NOMO-1 (cell line): ENCODE data around the gene ADGRB2.
A peak's percentile ranks its signal among the peaks of the same experiment; 100 is the strongest.
"Not testable (repeated sequence)": the region's sequence is repeated elsewhere in the genome, so short reads cannot be mapped to it uniquely, and the experiment has no call there.

Experiments
- DNase-seq, 2 experiments: peaks; one replicate each; lab custom pipeline; 2025; ENCODE audit not compliant: unreplicated experiment in 2 of 2; lab: John Stamatoyannopoulos, UW

The ADGRB2 gene

DNA sequence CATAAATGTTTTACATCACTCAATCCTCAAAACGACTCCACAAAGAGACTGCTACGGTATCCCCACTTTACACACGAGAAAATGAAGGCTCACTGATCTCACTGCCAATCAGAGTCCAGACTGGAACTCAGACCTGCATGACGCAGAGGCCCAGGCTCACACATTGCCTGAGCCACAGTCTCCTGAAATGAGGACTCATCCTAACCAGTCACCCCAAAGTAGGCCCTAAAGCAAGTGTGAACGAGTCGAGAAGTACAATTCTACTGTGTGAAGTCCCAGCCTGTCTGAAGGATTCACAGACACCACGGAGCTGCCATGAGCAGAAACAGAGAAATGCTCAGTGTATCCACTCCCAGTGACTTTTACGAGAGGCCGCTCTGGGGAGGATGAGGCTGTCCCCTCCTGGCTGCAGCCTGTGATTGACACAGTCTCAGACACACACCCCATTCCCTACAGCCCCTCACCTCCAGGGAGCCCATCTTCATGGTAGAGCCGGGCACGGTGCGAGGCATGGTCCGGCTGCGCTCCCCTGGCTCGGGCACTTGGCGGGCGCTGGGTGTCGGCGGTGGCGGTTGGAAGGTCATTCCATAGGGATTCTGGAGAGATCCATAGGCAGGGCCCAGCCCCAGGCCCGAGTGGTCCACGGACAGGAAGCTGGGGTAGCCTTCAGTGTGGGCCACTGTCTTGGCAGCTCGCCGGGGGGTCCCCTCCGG lies 33.6 kb downstream of the ADGRB2 start:
- DNase-seq, result no peak

DNA sequence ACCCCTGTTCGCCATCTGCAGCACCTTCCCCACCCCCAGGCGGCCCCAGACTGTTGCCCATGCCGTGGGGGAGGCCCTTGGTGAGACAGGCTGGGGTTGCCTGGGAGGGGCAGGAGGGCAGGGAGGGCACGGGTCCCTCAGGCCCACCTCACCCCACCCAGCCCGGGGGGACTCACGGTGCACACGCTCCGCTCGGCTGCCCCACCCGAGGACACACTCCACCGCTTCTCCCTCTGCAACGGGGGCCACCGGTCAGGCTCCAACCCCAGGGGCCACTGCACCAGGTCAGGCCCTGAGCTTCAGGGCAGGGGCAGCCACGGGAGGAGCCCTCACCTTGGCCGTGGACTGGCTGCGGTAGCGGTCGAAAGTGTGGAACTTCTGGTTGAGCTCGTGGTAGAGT lies 36.3 kb downstream of the ADGRB2 start:
- DNase-seq, result no peak

DNA sequence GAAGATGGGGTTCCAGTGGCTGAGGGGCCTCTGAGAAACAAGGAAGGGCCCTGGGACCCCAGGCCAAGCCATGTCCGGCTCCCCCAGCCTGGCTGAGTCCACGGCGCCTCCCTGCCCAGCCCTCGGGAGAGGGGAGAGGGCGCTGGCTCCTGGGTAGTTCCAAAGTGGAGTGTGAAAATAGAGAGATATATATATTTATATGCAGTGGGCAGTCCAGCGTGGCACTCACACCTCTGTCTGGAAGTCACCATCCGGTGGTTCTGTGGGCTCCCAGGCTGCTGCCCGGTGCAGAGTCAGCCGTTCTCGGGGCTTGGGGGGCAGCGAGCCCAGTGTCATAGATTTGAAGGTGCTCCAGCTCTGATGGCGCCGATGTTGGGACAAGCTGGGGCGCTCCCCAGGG lies 36.9 kb downstream of the ADGRB2 start:
- DNase-seq, result no peak

DNA sequence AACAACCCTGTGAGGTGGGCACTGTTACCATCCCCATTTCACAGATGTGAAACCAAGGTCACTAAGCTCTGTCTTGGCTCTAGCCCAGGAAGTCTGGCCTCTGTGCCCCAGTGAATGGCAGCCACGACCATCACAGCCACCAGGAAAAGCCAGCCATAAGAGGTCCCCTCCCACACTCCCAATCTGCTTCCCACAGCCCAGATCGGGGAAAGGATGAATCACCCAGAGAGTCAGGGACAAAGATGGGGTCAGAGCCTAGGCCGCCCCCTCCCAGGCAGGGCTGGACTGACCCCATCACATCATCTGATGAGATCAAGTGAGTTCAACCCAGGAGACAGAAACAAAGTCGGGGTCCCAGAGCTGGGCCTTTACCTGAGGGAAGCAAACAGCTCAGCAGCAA lies 37.4 kb downstream of the ADGRB2 start:
- no peak for DNase-seq

DNA sequence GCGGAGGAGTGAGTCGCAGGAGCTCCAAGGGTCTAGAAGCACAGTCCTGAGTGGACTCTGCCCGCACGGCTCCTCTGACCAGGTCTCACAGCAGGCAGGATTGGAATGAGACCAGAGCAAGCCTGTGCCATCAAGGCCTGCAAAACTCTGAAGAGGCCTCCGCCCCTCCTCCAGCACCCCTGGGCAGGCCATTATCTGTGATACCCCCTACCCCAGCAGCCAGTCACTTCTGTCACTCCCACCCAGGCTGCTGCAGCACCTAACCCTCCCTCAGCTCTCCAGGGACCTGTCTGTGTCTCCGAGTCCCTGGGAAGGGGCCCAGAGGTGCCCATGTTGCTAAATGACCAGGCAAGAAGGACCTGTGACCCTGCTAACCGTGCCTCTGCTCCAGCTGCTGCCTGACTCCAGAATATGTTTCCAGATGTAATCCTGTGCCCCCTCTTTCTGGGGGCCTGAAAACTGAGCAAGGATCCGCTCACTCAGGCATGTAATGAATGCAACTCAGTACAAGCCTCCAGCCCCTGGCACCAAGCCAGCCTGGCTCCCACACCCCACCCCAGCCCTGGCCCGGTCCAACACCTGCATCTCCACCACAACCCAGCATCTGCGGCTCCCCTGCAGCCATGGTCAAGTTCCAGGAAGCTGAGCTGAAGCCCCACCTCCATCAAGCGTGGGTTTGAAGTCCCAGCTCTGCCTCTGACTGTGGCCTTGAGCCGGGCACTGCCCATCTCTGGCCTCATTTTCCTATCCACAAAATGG lies 38.2 kb downstream of the ADGRB2 start:
- no peak for DNase-seq

DNA sequence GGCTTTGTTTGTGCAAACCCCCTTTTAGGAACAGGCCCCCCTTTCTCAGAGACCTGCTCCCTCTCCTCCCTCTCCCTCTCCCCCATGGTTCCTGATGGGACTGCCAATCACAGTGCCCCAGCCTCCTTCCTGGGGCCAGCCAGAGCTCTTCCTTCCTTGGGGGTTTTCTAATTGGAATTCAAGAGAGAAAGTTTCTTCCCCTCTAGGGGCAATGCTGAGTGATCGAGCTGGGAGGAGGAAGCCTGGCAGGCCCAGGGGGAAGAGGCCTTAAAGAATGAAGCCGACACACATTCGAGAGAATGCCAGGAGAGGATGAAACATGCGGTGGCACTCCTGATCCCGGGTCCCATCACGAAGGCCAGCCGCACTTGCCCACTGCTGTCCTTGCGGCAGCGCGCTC lies 39.0 kb downstream of the ADGRB2 start:
- no peak for DNase-seq

DNA sequence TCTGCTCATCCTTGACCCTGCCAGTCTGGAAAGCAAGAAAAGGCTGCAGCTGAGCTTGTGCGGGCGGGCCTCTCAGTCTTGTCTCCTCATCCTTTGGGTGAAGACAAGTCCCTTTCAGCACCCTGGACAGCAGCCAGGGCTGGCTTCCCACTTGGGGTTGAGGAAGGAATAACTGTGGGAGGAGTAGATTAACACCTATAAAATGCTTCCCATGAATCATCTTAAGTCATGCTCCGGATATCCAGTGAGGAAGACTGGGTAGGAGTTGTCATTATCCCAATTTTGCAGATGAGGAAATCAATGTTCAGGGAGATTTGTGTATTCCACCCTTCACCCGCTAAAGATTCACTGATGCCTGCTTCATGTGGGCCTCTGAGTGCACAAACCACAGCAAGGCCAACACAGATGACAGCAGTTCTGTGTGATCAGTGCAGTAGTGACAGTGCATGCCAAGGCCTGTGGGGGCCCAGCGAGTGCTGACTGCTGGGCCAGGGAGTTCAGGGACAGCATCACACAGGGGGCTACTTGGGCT lies 40.2 kb downstream of the ADGRB2 start:
- peak; percentile 12 to 38 for DNase-seq

DNA sequence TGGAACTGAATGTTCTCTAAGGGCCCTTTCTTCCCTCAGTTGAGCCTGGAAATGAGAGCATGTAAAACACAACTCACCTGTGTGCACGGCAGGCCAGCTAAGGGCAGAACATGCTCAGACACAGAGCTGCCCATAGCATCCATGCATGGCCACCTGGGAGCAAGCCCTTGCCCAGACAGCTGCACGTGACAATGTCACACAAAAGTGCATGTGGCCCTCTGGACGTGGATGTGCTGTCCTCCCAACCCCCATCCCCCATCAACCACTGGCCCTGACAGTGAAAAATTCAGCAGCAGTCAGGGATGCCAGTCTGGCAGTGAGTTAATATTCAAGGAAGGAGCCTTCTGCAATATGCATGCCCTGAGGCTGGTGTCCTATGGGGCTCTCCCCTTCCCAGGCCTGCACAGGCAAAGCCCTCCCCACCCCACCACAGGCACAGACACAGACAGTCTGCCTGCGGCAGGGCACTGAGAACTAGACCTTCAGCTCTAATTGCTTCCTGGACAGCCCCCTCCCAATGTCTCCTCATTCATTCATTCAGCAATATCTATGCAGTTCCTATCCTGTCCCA lies 45.7 kb downstream of the ADGRB2 start:
- no peak for DNase-seq

DNA sequence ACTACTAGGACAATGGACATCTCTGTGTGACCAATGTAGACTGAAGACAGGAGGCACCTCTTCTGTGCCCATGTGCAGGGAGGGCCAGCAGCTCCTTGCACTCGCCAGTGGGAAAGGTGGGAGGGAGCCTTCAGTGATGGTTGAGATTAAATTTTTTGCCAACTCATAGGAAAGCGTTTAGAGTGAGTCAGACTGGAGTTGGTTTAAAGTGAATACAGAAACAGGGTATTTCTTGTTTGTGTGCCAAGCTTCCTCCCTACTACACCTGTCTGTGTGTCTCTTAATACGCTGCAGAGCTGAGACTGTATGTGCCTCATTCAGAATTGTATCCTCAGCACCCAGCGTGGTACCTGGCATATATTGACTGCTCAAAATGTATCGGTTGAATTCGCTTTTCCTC lies 46.8 kb downstream of the ADGRB2 start:
- DNase-seq, result no peak

DNA sequence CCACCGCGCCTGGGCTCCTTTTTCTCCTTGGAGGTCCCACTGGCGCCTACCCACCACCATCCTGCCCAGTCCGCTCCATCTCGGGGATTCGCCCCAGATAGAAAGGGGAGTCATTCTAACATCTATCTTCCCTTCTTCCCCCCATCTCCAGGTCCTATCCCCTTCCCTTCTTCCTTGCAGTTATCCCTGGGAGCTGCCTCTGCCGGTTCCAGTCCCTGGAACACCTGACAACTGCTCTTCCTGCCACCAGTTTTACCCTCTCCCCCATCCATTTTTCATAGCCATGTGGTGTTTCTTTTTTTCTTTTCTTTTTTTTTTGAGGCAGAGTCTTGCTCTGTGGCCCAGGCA lies 48.3 kb downstream of the ADGRB2 start:
- no peak for DNase-seq

DNA sequence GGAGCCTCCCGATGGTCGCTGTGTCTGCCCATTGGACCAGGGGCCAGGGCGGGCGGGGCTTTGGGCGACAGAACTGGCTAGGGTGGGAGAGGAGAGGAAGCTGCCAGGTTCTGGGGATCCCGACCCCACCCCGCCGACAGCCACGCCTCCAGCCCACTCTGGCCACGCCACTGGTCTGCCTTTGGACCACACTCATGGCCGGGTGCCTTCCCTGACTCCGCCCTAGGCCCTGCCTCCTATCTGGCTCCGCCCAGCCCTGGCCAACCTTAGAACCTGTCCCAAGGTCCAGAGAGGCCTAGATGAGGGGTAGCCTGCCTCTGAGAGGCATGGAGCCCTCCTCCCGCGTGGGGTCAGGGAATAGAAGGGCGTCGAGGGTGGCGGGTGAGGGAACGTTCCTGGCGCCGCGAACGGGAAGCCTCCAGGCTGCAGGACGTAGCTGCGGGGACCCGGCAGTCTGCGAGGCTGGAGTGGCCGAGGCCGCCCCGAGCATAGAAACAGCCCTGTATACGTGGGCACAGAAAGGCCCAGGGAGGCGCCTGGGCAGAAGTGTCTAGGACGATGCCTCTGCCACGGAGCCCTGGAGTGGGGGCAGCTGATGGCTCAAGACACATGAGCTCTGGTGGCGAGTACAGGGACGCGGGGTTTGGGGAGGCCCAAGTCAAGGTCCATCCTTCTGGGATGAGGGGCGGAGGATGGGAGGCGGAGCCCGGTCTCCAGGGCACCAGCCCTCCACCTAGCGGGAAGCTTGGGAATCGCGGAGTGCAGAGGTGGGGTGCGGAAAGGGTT lies 48.9 kb downstream of the ADGRB2 start:
- peak in 1 of 2 experiments; percentile 20 for DNase-seq

DNA sequence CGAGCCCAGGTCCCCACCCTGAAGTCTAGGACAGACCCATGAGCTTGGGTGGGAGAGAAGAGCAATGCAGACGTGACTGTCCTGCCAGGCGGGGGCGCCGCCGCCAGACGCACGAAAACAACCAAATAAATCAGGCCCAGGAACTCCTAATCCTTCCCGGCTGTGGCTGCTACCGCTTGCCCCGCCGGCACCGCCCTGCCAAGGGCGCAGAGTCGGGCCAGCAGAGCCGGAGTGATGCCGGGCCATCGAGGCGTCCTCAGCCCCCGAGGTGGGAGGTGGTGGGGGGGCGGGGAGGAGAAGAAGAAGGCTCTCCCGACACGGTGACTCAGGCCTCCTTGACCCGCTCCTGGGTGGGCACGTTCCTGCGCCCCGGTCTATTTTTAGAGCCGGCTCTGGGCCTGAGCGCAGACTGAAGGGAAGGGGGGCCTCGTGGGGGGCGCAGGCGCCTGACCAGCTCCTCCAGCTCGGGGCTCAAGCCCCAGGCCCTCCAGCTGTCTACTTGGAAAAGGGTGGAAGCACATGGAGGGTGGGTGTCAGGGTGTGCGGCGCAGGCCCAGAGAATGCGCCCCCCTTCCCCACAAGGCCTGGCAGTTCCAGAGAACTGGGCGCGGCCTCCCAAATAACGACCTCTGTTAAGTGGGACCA lies 49.6 kb downstream of the ADGRB2 start:
- peak; percentile 4 to 13 for DNase-seq

DNA sequence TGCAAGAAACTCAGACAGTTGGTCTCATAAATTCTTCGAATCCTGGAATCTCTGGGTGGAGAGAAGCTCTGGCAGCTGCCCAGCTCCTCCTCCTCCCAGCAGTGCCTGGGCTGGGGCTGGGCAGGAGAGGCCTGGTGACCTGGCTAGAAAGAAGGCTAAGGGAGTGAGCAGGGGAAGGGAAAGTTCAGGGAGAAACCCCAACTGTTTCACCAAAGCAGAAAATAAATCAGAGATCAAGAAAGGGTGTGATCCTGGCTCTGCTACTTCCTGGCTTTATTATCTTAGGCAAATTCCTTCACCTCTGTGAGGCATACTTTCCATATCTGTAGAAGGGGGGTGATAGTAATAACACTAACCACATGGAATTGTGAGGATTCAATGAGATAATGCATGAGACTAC lies 51.5 kb downstream of the ADGRB2 start:
- no peak for DNase-seq

DNA sequence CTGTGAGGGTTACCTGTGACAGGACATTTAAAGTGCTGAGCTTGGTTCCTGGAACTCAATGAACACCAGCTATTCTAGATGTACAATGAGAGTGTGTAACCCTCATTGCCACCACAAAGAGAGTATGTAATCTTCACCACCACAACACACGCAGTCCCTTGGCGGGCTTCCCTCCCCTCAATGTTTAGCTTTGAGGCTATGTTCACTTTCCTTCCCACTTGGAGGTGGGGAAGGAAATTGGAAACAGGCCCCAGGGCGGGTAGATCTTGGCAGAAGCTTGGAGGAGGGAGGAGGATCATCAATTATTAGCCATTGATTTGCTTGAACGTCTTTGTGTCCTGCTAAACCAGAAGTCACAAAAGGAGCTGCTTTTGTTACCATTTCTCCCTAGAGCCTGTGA lies 52.1 kb downstream of the ADGRB2 start:
- DNase-seq, result no peak

DNA sequence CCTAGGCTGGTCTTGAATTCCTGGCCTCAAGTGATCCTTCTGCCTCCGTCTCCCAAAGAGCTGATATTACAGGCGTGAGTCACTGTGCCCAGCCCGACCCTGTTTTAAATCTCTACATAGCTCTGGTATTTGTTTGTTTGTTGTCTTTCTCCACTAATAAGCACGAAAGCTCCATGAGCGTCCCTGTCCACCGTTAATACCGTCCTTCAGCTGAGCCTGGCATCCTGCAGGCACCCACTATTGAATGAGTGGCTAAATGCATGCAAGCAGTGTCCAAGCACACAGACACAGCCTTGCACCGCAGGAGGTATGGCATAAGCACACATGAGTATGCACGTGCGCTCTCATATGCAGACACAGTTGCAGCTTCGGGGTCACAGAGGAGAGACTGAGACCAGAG lies 55.8 kb downstream of the ADGRB2 start:
- DNase-seq, result no peak

DNA sequence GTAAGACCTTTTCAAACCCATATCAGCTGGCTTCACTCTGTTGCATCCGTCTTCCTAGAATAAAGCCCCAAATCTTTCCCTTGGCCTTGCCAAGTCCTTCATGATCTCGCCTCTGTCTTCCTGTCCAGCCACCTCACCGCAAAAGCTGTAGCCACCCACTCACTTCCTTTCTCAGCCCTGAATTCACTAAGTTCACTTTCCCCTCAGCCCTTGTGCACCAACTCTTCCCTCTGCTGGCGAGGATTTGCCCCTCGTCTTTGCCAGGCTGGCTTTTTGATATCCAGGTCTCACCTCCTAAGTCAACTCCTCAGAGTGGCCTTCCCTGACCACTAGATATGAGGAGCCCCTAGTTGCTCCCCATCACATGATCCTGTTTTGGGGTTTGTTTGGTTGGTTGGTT lies 56.4 kb downstream of the ADGRB2 start:
- DNase-seq, result peak; percentile 25 to 41

DNA sequence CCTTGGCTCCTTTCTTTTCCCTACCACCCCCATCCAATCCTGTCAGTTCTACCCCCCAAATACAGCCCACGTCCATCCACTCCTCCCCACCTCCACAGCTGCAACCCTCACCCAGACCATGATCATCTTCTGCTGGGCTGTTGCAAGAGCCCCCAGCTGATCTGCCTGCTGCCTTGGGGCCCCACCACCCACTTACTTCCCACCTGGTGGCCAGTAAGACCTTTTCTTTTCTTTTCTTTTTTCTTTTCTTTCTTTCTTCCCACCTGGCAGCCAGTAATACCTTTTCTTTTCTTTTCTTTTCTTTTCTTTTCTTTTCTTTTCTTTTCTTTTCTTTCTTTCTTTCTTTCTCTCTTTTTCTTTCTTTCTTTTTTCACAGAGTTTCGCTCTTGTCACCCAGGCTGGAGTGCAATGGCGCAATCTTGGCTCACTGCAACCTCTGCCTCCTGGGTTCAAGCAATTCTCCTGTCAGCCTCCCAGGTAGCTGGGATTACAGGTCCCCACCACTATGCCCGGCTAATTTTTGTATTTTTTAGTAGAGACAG lies 57.0 kb downstream of the ADGRB2 start:
- not testable (repeated sequence) for DNase-seq

DNA sequence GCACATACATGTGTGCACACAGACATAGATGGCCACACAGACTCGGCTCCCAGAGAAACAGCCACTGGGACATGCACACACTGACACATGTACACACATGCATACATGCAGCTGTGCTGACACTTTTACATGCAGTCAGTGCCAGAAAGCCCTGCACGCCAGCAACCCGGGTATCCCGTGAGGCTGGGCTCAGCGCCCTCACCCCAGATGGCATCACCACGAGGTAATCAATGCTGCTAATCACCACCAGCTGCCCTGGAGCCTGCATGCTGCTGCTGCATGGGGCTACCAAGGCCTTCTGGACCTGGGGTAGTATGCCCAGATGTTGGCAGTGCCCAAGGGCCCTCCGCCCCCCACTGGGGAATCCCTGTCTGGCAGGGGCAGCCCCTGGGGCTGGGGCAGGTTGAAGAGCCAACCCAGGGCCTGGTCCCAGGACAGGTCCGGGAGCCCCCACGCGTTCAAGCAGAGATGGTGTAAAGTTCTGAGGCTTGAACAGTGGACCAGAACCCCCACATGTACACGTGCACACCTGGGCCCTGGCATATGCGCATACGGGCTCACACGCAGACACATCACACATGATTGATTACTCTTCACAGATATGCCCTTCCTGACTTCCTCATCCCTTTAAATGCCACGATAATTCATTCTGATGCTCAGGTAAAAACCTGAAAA lies 57.6 kb downstream of the ADGRB2 start:
- no peak for DNase-seq

DNA sequence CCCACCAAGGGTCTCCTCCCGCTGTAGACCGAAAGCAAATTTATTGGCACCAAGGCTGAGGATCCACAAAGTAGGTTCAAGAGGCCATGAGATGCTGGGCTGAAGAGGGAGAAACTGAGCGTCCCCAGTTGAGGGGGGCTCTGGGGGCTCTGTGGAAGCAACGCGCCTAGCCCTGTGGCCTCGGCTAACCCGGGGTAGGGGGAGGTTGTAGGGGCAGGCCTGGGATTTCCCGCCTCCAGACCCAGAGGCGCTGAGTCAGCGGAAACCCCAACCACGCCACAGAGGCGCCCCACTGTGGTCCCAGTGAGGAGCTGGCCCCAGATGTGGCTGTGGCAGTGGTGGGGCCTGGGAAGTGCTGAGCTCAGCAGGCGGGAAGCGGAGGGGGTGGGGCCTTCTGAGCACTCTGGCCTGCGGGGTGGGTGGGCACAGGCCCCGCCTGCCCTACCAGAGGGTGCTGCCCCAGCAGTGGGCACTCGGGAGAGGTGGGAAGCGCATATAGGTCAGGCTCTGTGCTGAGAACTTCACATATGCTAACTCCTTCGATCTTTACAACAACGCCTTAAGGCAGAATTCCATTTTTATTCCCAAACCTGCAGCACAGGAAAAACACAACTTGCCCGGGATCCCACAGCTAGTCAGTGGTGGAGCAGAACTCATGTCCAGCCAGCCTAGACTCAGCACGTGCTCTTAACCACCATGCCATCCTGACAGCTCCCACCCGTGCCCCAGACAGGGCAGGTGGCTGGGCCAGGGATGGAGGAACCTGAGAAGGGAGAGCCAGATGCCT lies 58.9 kb downstream of the ADGRB2 start:
- no peak for DNase-seq
